Ascending aorta (tissue), 2 donors: ENCODE data around the gene FTH1. TPM values are rescaled to one million over a fixed set of nuclear protein-coding genes. Genes with fewer than 3 reads are reported as not detected.
"Not testable (repeated sequence)": the region's sequence is repeated elsewhere in the genome, so short reads cannot be mapped to it uniquely, and the experiment has no call there.

ENCODE experiments used
- DNase-seq, 2 donors: peaks; one replicate each; pipeline ENCODE4 v3.0.0-alpha.2; 2019; ENCODE audit warnings: low spot score in 2 of 2
- H3K27ac ChIP-seq, 2 donors: fragments of 200-600 bp; sonication (generic); one replicate each; pipeline ENCODE4 v1.5.1; 2016 to 2017; ENCODE audit warnings: mild to moderate bottlenecking in 1 of 2
- H3K27me3 ChIP-seq: fragments of 200-600 bp; sonication (generic); one replicate; pipeline ENCODE4 v1.5.1; 2017
- H3K36me3 ChIP-seq, 2 donors: fragments of 200-600 bp; sonication (generic); one replicate each; pipeline ENCODE4 v1.5.1; 2016
- H3K4me1 ChIP-seq, 2 donors: fragments of 200-600 bp; sonication (generic); one replicate each; pipeline ENCODE4 v1.5.1; 2016 to 2017; ENCODE audit warnings: mild to moderate bottlenecking in 1 of 2
- H3K4me3 ChIP-seq, 2 donors: fragments of 200-600 bp; sonication (generic); one replicate each; pipeline ENCODE4 v1.5.1; 2016 to 2017; ENCODE audit warnings: mild to moderate bottlenecking in 1 of 2
- H3K9me3 ChIP-seq, 2 donors: fragments of 200-600 bp; sonication (generic); one replicate each; pipeline ENCODE4 v1.5.1; 2016
- intact Hi-C: fragments of 100-400 bp; cut with DNase I; formaldehyde crosslinking; loops from one replicate; pipeline ENCODE4 v1.15.1; 2023
- total RNA-seq: library from RNA; depleted of rRNA; stranded (reverse); fragments of >200 nt; gene quantifications from one replicate; pipeline ENCODE4 v1.1.0, GENCODE V29; 2016
- TF ChIP-seq, protein P1 (sequence below), 3 experiments: fragments of 200-600 bp in 2 of 3; fragments of 450-650 bp in 1 of 3; sonication (generic) in 2 of 3; IDR thresholded peaks; one replicate each; pipeline ENCODE4 v1.5.1; 2016 to 2019; ENCODE audit warnings: antibody characterized with exemption in 3 of 3, mild to moderate bottlenecking in 1 of 3, moderate library complexity in 1 of 3

Gene FTH1
- total RNA-seq, 1 donor from 2014 or later: 2,353 TPM

DNA sequence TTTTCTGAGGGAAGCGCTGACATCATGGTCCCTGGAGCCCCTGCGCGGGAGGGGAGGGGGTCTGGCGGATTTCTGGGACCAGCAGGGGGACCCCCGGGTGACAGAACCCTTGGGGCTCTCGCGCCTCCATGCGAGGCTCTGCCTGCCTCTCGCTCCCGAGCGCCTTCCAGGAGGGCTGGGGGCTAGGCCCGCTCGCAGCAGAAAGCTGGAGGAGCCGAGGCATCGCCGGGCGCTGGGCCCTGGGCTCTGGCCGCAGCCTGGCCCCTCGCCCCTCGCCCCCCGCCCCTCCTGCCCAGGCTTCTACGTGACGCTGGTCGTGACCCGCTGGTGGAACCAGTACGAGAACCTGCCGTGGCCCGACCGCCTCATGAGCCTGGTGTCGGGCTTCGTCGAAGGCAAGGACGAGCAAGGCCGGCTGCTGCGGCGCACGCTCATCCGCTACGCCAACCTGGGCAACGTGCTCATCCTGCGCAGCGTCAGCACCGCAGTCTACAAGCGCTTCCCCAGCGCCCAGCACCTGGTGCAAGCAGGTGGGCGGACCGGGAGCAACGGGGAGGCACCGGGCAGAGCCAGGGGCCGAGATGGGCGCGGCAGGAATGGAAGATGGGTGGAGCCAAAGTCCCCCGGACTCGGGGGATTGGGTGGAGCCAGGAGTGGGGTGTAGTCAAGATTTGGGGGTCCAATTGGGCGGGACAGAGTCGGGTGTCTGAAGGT is 11.9 kb downstream of the FTH1 start:
- H3K27ac ChIP-seq: peak overlapping the region; percentile 41 to 44
- no peaks in the 10 kb centered on the region for H3K36me3 ChIP-seq
- intact Hi-C loops: no loop called here
- H3K4me3 ChIP-seq: peak overlapping the region; percentile 48 to 59
- DNase-seq: peak in 1 of 2 donors; percentile 65
- H3K4me1 ChIP-seq: peaks cover 0 to 7% of the 10 kb centered on the region in 2 donors
- H3K27me3 ChIP-seq: no peaks in the 10 kb centered on the region
- H3K9me3 ChIP-seq: no peaks in the 10 kb centered on the region
- TF ChIP-seq, protein P1, sequence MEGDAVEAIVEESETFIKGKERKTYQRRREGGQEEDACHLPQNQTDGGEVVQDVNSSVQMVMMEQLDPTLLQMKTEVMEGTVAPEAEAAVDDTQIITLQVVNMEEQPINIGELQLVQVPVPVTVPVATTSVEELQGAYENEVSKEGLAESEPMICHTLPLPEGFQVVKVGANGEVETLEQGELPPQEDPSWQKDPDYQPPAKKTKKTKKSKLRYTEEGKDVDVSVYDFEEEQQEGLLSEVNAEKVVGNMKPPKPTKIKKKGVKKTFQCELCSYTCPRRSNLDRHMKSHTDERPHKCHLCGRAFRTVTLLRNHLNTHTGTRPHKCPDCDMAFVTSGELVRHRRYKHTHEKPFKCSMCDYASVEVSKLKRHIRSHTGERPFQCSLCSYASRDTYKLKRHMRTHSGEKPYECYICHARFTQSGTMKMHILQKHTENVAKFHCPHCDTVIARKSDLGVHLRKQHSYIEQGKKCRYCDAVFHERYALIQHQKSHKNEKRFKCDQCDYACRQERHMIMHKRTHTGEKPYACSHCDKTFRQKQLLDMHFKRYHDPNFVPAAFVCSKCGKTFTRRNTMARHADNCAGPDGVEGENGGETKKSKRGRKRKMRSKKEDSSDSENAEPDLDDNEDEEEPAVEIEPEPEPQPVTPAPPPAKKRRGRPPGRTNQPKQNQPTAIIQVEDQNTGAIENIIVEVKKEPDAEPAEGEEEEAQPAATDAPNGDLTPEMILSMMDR (IDR thresholded peaks at IDR 0.05): peak in 1 of 3 experiments; percentile 1

DNA sequence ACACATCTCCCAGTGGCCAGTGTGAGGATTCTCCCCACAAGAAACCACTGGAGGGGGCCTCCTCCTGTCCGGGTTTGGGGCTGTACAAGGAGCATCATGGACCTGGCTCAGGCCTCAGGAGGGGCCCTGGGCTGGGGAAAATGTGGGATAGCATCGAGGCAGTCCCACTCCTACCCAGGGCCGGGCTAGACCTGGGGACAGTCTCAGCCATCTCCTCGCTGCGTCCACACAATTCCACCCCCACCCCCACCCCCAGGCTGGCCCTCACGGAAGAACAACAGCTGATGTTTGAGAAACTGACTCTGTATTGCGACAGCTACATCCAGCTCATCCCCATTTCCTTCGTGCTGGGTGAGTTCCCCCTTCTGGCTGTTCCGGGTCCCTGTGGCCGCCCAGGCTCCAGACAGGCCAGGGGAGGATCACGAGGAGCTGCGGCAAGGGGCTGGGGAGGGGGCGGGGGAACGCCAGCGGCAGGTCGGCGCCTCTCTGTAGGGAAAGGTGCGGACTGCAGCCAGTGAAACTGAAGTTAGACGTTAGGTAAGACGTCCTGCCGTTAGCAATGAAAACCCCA is 12.5 kb downstream of the FTH1 start:
- H3K36me3 ChIP-seq: no peaks in the 10 kb centered on the region
- peak in 1 of 2 donors; percentile 85 for DNase-seq
- peak overlapping the region; percentile 41 to 44 for H3K27ac ChIP-seq
- TF ChIP-seq, protein P1 (IDR thresholded peaks at IDR 0.05): peak in 2 of 3 experiments; percentile 15 to 26
- H3K27me3 ChIP-seq: no peaks in the 10 kb centered on the region
- intact Hi-C loops: no loop called here
- no peaks in the 10 kb centered on the region for H3K9me3 ChIP-seq
- peak overlapping the region; percentile 48 to 59 for H3K4me3 ChIP-seq
- peaks cover 0 to 9% of the 10 kb centered on the region in 2 donors for H3K4me1 ChIP-seq

DNA sequence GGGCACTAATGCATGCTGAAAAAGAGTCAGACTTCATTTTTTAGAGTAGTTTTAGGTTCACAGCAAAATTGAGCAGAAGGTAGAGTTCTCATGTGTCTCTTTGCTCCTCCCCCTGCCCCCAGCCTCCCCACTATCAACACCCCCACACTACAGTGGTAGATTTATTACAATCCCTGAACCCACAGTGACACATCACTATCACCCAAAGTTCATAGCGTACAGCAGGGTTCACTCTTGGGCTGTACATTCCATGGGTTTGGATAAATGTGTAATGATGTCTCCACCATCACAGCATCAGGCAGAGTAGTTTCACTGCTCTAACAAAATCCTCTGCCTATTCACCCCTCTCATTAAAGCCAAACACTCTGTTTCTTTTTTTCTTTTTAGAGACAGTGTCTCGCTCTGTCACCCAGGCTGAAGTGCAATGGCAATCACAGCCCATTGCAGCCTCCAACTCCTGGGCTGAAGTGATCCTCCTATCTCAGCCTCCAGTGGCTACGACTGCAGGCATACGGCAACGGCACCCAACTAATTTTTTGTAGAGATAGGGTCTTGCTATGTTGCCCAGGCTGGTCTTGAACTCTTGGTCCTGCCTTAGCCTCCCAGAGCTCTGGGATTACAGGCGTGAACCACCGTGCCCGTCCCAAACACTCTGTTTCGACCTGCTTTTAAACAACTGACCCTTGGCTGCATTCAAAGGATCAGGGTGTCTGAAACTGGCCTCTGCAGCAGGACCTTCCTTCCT is 13.2 kb downstream of the FTH1 start:
- Histone ChIP-seq H3K27me3 (no peaks in the 10 kb centered on the region), H3K36me3 (no peaks in the 10 kb centered on the region), H3K9me3 (no peaks in the 10 kb centered on the region), H3K4me1 (peaks cover 0 to 16% of the 10 kb centered on the region in 2 donors), H3K4me3 (peak overlapping the region; percentile 48 to 59), H3K27ac (peak overlapping the region; percentile 41 to 44)
- DNase-seq: no peak
- TF ChIP-seq, protein P1 (IDR thresholded peaks at IDR 0.05): no peak
- intact Hi-C loops: no loop called here

DNA sequence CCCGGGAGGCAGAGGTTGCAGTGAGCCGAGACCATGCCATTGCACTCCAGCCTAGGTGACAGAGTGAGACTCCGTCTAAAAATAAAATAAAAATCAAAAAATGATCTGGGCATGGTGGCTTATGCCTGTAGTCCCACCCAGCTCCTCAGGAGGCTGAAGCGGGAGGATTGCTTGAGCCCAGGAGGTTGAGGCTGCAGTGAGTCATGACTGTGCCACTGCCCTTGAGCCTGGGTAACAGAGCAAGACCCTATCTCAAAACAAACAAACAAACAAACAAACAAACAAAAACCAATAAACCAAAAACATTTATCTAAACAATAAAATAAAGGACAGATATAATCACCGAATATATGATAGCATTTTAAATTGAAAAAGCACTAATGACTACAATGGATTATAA is 13.8 kb downstream of the FTH1 start:
- H3K4me3 ChIP-seq, H3K36me3 ChIP-seq, H3K9me3 ChIP-seq, H3K27ac ChIP-seq, DNase-seq, intact Hi-C loops, H3K27me3 ChIP-seq: not testable (repeated sequence)
- peaks cover 0 to 18% of the 10 kb centered on the region in 2 donors for H3K4me1 ChIP-seq

DNA sequence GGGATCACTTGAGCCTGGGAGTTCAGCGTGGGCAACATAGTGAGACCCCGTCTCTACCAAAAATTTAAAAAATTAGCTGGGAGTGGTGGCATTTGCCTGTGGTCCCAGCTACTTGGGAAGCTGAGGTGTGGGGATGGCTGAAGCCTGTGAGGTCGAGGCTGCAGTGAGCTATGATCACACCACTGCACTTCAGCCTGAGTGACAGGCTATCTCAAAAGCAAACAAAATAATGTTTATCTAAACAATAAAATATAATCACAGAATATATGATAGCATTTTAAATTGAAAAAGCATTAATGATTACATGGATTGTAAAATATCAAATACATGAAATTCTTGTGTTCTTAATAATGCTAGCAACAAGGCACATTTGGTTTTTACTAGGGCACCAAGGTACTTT is 14.6 kb downstream of the FTH1 start:
- Histone ChIP-seq H3K27ac (no peak overlapping the region), H3K4me1 (peaks cover 0 to 18% of the 10 kb centered on the region in 2 donors), H3K27me3 (no peaks in the 10 kb centered on the region), H3K9me3 (no peaks in the 10 kb centered on the region), H3K4me3 (no peak overlapping the region), H3K36me3 (no peaks in the 10 kb centered on the region)
- no peak for DNase-seq
- intact Hi-C loops: no loop called here
- TF ChIP-seq, protein P1 (IDR thresholded peaks at IDR 0.05): no peak
